Measurements from ENCODE around the gene RAMP2. TPM values are rescaled to one million over a fixed set of nuclear protein-coding genes. Genes with fewer than 3 reads are reported as not detected.

The RAMP2 gene
- 0.24 and 1.8 TPM in 2 replicates for total RNA-seq

DNA sequence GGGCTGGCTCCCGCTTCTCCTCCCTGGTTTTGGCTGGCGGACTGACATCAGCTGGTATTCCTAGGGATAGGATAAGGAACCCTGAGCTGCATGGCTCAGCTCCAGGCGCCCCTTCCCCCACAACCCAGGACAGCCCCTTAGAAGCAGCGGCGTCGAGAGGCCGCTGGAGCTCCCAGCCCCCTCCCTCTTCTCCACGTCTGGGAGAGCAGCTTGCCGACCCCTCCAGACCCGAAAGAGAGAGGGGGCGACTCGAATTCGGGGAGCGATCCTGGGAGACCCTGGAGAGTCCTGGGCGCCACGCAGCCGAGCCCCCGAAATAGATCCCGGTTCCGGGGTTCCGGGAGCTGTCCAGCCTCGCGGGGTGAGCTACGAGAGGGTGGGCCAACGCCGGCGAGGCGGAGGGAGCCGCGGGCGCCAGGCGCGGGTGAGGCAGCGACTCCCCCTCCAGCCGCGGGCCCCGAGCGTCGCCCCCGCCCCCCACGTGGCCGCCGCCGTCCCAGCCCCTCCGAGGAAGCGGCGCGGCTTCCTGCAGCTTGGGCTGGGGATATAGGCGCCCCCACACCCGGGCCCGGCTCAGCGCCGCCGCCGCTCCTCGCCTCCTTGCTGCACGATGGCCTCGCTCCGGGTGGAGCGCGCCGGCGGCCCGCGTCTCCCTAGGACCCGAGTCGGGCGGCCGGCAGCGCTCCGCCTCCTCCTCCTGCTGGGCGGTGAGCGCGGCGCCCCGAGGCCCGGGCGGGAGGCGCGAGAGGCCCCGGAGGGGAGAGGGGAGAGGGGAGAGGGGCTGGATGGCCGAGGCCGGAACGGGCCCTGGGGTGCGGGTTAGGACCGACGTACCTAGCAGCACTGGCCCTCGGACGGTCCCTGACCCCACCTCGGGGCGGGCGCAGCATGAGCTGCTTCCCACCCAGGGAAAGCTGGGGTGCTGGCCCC lies at the start of gene RAMP2:
RAMP2 (plus strand) TSS at position 576 of the 930 bp plus-strand sequence; CDS start at position 611, 35 bp downstream.

DNA sequence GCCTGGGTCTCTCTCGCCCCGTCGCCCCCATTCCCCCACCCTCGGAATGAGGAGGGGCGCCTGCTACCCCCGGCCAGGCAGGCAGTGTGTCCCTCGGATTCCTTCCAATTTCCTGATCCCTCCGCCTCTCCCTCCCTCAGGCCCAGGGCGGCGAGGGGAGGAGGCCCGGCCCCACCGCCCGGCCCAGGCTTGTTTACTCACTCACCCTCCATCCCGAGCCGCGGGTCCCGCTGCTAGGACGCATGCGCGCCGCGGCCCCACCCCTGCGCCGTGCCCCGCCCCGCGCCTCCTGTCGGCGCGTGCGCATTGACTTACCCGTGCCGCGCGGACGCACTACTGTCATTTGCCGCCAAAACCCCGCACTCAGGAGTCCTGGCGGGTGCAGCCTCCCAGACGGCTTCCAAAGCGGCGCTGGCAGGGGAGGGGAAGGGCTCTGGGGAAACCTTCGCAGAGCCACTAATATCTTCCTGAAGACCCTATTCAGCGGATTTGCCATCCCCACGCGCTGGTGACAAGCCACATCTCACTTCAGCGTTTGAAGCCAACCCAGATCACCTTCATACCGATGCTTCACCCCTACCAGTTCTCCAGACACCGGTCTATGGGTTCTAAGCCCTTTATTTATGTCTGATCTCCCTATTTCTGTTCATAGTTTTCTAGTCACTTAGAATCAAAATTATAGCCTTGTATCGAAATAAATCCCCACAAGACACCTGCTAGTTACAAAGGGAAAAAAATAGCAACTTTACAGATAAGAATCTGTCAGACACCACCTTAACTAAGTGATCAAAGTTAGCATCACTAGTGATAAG lies 16.0 kb upstream of the RAMP2 start, which contains the start of gene EZH1:
EZH1 (minus strand) TSS at position 235 of the 812 bp plus-strand sequence. CDS start 16,099 bp downstream, outside the sequence.

DNA sequence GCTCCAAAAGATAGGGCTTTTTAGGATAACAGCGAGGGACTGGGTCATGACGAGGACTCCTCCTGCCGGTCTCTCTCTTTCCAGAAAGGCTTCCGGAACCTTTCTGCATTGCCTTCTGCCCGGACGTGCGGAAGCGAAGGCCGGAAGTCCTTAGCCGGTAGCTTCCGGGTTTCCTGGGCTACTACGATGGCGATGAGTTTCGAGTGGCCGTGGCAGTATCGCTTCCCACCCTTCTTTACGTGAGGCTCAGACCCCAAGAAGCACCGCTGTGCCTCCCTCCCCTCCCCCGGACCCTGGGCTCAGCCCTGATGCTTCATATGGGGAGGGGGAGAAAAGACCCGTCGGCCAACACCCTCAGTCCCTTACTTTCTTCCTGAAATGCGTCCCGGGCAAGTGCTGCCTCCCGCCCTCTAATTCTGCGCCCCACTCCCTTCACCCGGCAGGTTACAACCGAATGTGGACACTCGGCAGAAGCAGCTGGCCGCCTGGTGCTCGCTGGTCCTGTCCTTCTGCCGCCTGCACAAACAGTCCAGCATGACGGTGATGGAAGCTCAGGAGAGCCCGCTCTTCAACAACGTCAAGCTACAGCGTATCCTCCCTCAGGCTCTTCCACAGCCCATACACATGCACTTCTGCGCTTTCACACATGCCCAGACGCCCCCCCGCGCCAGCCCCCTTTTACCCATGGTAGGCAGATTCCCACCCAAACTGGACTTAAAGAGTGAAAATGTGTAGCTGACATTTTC lies 12.4 kb downstream of the RAMP2 start, which contains the start of gene VPS25:
VPS25 (plus strand) TSS at position 160 of the 746 bp plus-strand sequence; CDS start at position 187, 27 bp downstream.

DNA sequence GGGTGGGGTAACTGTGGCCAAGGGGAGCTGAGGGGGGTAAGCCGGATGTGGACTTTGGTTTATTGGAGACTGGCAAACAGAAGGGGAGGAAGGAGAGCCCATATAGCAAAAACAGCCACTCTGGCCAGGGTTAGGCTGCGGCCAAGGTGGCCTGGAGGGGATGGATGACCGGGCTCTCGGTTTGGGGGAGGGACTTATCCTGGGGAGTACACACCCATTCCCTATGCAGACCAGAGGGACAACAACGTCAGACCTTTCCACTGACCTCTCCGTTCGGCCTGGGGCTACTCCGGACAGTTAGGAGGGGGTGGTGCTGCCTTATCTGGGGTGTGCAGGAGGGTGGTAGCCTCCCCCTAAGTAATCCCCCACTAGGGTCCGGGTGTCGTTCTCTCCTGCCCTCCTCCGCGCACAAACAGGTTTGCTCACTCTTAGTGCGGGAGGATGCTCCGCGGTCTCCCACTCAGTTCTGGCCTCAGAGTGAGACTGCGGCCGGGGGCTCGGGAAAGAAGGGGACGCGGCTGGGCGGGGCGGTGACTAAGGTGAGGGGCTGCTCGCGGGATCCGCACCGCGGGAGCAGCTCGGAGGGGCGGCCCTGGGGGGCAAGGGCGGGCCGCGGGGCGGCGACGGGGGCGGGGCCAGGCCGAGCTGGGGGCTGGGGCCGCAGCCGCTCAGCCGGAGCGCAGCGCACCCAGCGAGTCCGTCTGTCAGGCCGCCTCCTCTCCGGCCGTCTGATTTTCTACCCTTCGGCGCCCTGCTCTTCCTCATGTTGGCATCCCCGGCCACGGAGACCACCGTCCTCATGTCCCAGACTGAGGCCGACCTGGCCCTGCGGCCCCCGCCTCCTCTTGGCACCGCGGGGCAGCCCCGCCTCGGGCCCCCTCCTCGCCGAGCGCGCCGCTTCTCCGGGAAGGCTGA lies 19.2 kb downstream of the RAMP2 start, which contains the start of gene WNK4:
WNK4 (plus strand) TSS at position 675 of the 915 bp plus-strand sequence; CDS start at position 764, 89 bp downstream.

DNA sequence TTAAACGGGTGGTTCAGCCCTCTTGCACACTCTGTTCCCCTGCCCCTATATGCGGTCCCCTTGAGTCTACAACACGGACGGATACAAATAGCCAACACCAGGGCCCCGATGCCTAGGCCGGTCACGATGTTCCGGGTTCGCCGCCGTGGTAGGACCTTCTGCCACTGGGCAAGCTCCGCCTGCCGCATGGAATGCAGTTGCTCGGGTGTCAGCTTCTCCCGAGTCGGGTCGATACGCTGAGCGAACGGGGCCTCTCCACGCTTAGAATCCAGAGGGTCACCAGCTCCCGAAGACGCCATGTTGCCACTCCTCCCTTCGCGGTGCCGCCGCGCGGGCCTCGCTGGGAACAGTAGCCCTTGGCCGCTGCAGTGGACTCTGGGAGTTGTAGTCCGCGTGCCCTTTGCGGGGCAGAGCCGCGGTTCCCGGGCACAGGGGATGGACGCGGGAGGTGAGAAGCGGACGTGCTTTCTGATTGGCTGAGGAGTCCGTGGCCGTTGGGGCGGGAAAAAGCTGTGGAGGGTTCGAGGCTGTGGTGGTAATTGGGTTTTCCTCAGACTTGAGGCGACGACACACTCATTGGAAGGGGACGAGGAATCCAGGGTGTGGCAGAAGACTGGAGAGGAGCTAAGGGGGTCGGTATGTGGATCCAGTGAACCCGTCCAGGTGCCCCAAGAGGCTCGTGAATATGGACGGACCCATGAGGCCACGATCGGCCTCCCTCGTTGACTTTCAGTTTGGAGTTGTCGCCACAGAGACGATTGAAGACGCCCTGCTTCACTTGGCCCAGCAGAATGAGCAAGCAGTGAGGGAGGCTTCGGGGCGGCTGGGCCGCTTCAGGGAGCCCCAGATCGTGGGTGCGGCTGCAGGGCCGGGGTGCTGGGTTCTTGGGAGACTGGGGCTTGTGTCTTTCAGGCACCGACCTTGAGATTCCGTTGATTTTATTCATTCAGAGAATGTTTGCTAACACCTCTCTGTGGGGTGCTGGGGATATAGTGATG lies 37.7 kb downstream of the RAMP2 start, which contains the start of the genes CNTD1 and COA3:
CNTD1 (plus strand) TSS at position 479 of the 998 bp plus-strand sequence; CDS start at position 686, 207 bp downstream.
COA3 (minus strand) TSS at position 322 of the 998 bp plus-strand sequence; CDS start at position 299, 23 bp downstream.

Other genes starting within 250 kb of the RAMP2 start
- 53.7 and 64.0 TPM in 2 replicates for gene NAGLU, start 225.0 kb upstream of the RAMP2 start, total RNA-seq
- 0.10 and 1.6 TPM in 2 replicates for gene HSD17B1, start 208.3 kb upstream of the RAMP2 start, total RNA-seq
- 23.0 and 25.2 TPM in 2 replicates for gene COASY, start 199.1 kb upstream of the RAMP2 start, total RNA-seq
- gene MLX, start 194.1 kb upstream of the RAMP2 start, total RNA-seq = 23.6 and 29.6 TPM in 2 replicates
- 0.64 and 0.81 TPM in 2 replicates for gene PSMC3IP, start 183.5 kb upstream of the RAMP2 start, total RNA-seq
- gene RETREG3, start 151.9 kb upstream of the RAMP2 start, total RNA-seq = 42.9 and 44.5 TPM in 2 replicates
- 21.8 and 25.5 TPM in 2 replicates for gene TUBG1, start 151.5 kb upstream of the RAMP2 start, total RNA-seq
- 7.3 and 9.0 TPM in 2 replicates for gene TUBG2, start 101.9 kb upstream of the RAMP2 start, total RNA-seq
- 14.2 and 16.8 TPM in 2 replicates for gene PLEKHH3, start 84.2 kb upstream of the RAMP2 start, total RNA-seq
- 1.5 and 2.2 TPM in 2 replicates for gene CCR10, start 79.4 kb upstream of the RAMP2 start, total RNA-seq
- gene CNTNAP1, start 78.7 kb upstream of the RAMP2 start, total RNA-seq = 15.3 and 15.6 TPM in 2 replicates
- 13.1 and 14.2 TPM in 2 replicates for gene EZH1, start 16.2 kb upstream of the RAMP2 start, total RNA-seq
- gene VPS25, start 12.2 kb downstream of the RAMP2 start, total RNA-seq = 50.6 and 60.9 TPM in 2 replicates
- 1.4 and 1.5 TPM in 2 replicates for gene WNK4, start 19.4 kb downstream of the RAMP2 start, total RNA-seq
- 46.9 and 82.1 TPM in 2 replicates for gene COA3, start 37.5 kb downstream of the RAMP2 start, total RNA-seq
- gene CNTD1, start 37.6 kb downstream of the RAMP2 start, total RNA-seq = not detected in 2 replicates
- 57.2 and 68.1 TPM in 2 replicates for gene BECN1, start 63.1 kb downstream of the RAMP2 start, total RNA-seq
- 61.2 and 74.0 TPM in 2 replicates for gene PSME3, start 72.2 kb downstream of the RAMP2 start, total RNA-seq
- gene AOC2, start 83.4 kb downstream of the RAMP2 start, total RNA-seq = 0.34 and 1.4 TPM in 2 replicates
- 3.3 and 6.3 TPM in 2 replicates for gene AOC3, start 90.0 kb downstream of the RAMP2 start, total RNA-seq
- gene G6PC1, start 139.6 kb downstream of the RAMP2 start, total RNA-seq = not detected in 2 replicates
- gene AARSD1, start 203.2 kb downstream of the RAMP2 start, total RNA-seq = 23.8 and 28.5 TPM in 2 replicates
- gene PTGES3L, start 218.9 kb downstream of the RAMP2 start, total RNA-seq = not detected in 2 replicates
- 7.2 and 9.4 TPM in 2 replicates for gene RUNDC1, start 219.3 kb downstream of the RAMP2 start, total RNA-seq
- gene RPL27, start 237.2 kb downstream of the RAMP2 start, total RNA-seq = 1,508 and 1,514 TPM in 2 replicates
- gene IFI35, start 245.6 kb downstream of the RAMP2 start, total RNA-seq = 33.2 and 40.8 TPM in 2 replicates